Kidney (tissue), 14 donors: ENCODE data around the gene SLC49A4. TPM values are rescaled to one million over a fixed set of nuclear protein-coding genes. Genes with fewer than 3 reads are reported as not detected.

Experiments
- DNase-seq, 5 donors: peaks; one replicate each; pipeline ENCODE4 v3.0.0-alpha.2; 2013 to 2020
- FAIRE-seq: peaks from 2 replicates; lab custom pipeline; 2012; peaks lifted over from hg19 to GRCh38; lab: Jason Lieb, UNC
- H3K27ac ChIP-seq, 2 donors: one replicate each; pipeline ENCODE4 v1.7.0; 2013; ENCODE audit warnings: low read depth in 2 of 2, low read length in 2 of 2, inconsistent platforms in 1 of 2
- H3K27me3 ChIP-seq: one replicate; pipeline ENCODE4 v1.7.1; 2013; ENCODE audit warnings: low read length, inconsistent platforms; ENCODE audit not compliant: control insufficient read depth, insufficient read depth
- H3K36me3 ChIP-seq, 3 donors: one replicate each; pipeline versions ENCODE4 v1.7.0 to v1.7.1; 2013; ENCODE audit warnings: low read length in 3 of 3, control low read depth in 1 of 3, inconsistent platforms in 1 of 3; ENCODE audit not compliant: insufficient read depth in 3 of 3, control insufficient read depth in 2 of 3
- H3K4me1 ChIP-seq, 3 donors: one replicate each; pipeline versions ENCODE4 v1.7.0 to v1.7.1; 2013; ENCODE audit warnings: low read length in 3 of 3, inconsistent platforms in 1 of 3, low read depth in 1 of 3; ENCODE audit not compliant: control insufficient read depth in 2 of 3, insufficient read depth in 2 of 3
- H3K4me3 ChIP-seq, 3 donors: one replicate each; pipeline versions ENCODE4 v1.7.0 to v1.8.1; 2013; ENCODE audit warnings: low read length in 3 of 3, control low read depth in 1 of 3, inconsistent platforms in 1 of 3
- H3K9ac ChIP-seq, 3 donors: one replicate each; pipeline versions ENCODE4 v1.7.0 to v1.7.1; 2013; ENCODE audit warnings: low read length in 3 of 3, control low read depth in 1 of 3, inconsistent platforms in 1 of 3
- H3K9me3 ChIP-seq, 3 donors: one replicate each; pipeline versions ENCODE4 v1.7.0 to v1.7.1; 2013; ENCODE audit warnings: low read length in 3 of 3, control low read depth in 1 of 3, inconsistent platforms in 1 of 3; ENCODE audit not compliant: control insufficient read depth in 2 of 3, insufficient read depth in 1 of 3
- CTCF ChIP-seq: IDR thresholded peaks from 3 replicates; pipeline ENCODE4 v1.5.1; 2012; ENCODE audit warnings: mild to moderate bottlenecking, moderate library complexity, borderline replicate concordance; ENCODE audit not compliant: insufficient read depth; ENCODE audit errors: extremely low read depth
- intact Hi-C: fragments of 100-400 bp; cut with DNase I; formaldehyde crosslinking; loops from one replicate; pipeline ENCODE4 v1.11.1; 2022
- polyA plus RNA-seq: library from polyadenylated mRNA; stranded (reverse); fragments of 350-450 nt; fragmentation: Illumina TruSeq; extraction: RNeasy Lipid Tissue Mini Kit (QIAGEN cat#74804); gene quantifications from one replicate; pipeline ENCODE4 v1.2.3, GENCODE V29; 2014; ENCODE audit warnings: low read depth, low replicate concordance; ENCODE audit not compliant: insufficient read depth
- total RNA-seq: library from RNA; stranded (reverse); fragmentation: NEBNext Ultra II Directional; extraction: Animal tissue kit (Norgen Biotek cat#: 25700); gene quantifications from one replicate; pipeline ENCODE4 v1.2.1, GENCODE V29; 2021
- donor health status: control.
- donor health status: control.
- donor health status: control.
- donor health status: control.
- donor health status: control.
- donor health status: DM: yes; HTN: yes; CAD: no.
- donor health status: Normal renal cell carcinoma (clear cell type).

The SLC49A4 gene
- total and polyA plus RNA-seq, 2 donors from 2014 or later, result 10.4 to 21.7 TPM

DNA sequence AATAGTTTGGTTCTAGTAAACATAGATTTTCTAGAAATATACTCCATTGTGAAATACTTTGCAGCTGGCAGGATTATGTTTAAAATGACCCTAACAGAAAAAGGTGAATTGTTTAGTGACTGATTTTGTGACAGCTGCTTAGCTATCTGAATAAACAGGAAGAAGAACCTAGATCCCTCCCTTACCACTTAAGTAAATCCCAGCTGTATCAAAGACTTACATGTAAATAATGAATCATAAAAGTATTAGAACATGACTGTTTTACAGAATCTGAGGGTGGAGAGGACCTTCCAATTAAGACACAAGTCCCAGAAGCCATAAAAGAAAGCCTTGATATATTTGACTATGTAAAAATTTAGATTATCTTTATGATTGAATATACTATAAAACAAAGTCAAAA is 15.9 kb downstream of the SLC49A4 start:
- Histone ChIP-seq H3K4me3 (no peak overlapping the region), H3K27ac (no peak overlapping the region), H3K36me3 (no peaks in the 10 kb centered on the region), H3K9ac (no peak overlapping the region), H3K9me3 (no peaks in the 10 kb centered on the region), H3K27me3 (no peaks in the 10 kb centered on the region), H3K4me1 (no peaks in the 10 kb centered on the region)
- FAIRE-seq (no peak), DNase-seq (no peak)
- no peak for TF ChIP-seq CTCF
- intact Hi-C loops, result no loop called here

DNA sequence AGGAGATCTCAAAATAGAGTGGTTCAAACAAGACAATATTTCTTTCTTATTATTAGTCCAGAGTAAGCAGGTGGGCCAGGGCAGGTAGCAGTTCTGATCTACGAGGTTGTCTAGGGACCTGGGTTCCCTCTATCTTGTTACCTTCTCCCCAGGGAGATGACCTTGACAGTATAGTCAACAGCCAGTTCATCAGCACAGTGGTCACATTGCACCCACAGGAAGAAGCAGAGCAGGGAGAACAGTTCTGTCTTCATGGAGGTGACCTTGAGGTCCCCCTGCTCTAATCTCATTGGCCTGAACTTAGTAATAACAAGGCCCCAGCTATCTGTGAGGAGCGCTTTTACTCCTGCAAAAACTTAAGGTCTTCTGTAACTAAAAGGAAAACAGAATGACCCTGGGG is 21.7 kb downstream of the SLC49A4 start:
- no peak for TF ChIP-seq CTCF
- intact Hi-C loops, result no loop called here
- no peaks in the 10 kb centered on the region for H3K9me3 ChIP-seq
- H3K4me3 ChIP-seq, result no peak overlapping the region
- no peak overlapping the region for H3K9ac ChIP-seq
- FAIRE-seq, result no peak
- no peaks in the 10 kb centered on the region for H3K27me3 ChIP-seq
- no peaks in the 10 kb centered on the region for H3K36me3 ChIP-seq
- no peaks in the 10 kb centered on the region for H3K4me1 ChIP-seq
- no peak for DNase-seq
- H3K27ac ChIP-seq, result no peak overlapping the region

DNA sequence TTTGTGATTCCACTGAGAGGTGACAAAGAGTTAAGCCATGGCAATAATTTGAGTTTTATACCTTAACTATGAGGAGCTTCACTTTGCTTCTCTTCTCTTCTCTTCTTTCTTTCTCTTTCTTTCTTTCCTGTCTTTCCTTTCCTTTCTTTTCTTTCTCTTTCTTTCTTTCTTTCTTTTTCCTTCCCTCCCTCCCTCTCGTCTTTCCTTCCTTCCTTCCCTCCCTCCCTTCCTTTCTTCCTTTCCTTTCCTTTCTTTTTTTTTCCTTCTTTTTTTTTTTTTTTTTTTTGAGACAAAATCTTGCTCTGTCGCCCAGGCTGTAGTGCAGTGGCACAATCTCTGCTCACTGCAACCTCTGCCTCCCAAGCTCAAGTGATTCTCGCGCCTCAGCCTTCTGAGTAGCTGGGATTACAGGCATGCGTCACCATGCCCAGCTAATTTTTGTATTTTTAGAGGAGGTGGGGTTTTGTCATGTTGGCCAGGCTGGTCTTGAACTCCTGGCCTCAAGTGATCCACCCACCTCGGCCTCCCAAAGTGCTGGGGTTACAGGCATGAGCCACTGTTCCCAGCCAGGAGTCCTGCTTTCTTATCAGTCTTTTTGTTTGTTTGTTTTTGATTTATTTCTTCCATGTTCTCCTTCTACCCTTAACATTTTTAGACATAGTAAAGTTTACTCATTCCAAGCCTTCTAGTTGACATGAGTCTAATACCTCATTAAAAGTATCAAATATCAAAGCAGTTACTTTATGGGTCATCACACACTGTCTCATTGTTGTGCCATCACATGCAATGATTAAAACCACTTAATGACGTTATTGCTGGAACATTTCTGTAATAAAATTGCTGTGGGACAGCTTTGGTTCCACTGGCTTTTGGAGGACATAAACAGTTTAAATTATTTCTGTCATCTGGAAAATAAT is 29.9 kb downstream of the SLC49A4 start:
- H3K27me3 ChIP-seq, result no peaks in the 10 kb centered on the region
- H3K4me1 ChIP-seq, result no peaks in the 10 kb centered on the region
- no peak overlapping the region for H3K27ac ChIP-seq
- intact Hi-C loops, result no loop called here
- peaks cover 0 to 18% (median 7%) of the 10 kb centered on the region in 3 donors for H3K36me3 ChIP-seq
- FAIRE-seq (no peak), DNase-seq (peak in 2 of 5 donors; percentile 41 to 61)
- H3K9me3 ChIP-seq, result no peaks in the 10 kb centered on the region
- TF ChIP-seq CTCF, result no peak
- H3K9ac ChIP-seq, result no peak overlapping the region
- no peak overlapping the region for H3K4me3 ChIP-seq
